Breast epithelium (tissue), 4 donors: ENCODE data around the gene TLE7. TPM values are rescaled to one million over a fixed set of nuclear protein-coding genes. Genes with fewer than 3 reads are reported as not detected.

Experiments used
- DNase-seq, 2 donors: peaks; one replicate each; pipeline ENCODE4 v3.0.0-alpha.2; 2019; ENCODE audit warnings: low spot score in 2 of 2
- H3K27ac ChIP-seq, 2 donors: fragments of 200-600 bp; sonication (generic) in 1 of 2; one replicate each; pipeline ENCODE4 v1.5.1; 2016 to 2019; ENCODE audit warnings: mild to moderate bottlenecking in 1 of 2
- H3K27me3 ChIP-seq, 2 donors: fragments of 200-600 bp; sonication (generic) in 1 of 2; one replicate each; pipeline versions ENCODE4 v1.5.1 to v1.6.0; 2017 to 2019; ENCODE audit warnings: control low read depth in 1 of 2, mild to moderate bottlenecking in 1 of 2
- H3K36me3 ChIP-seq: fragments of 200-600 bp; one replicate; pipeline ENCODE4 v1.5.1; 2019
- H3K4me1 ChIP-seq, 2 donors: fragments of 200-600 bp; sonication (generic); one replicate each; pipeline ENCODE4 v1.5.1; 2016 to 2019; ENCODE audit warnings: control low read depth in 1 of 2
- H3K4me3 ChIP-seq, 3 donors: fragments of 200-600 bp; sonication (generic); 1 replicate in 2 of 3; 2 replicates in 1 of 3; pipeline ENCODE4 v1.5.1; 2016 to 2019; ENCODE audit warnings: mild to moderate bottlenecking in 3 of 3, moderate library complexity in 2 of 3
- H3K9me3 ChIP-seq, 2 donors: fragments of 200-600 bp; sonication (generic) in 1 of 2; one replicate each; pipeline ENCODE4 v1.5.1; 2016 to 2019; ENCODE audit warnings: control low read depth in 1 of 2
- CTCF ChIP-seq, 3 donors: fragments of 450-650 bp; IDR thresholded peaks; one replicate each; pipeline ENCODE4 v1.5.1; 2016 to 2017; ENCODE audit warnings: antibody characterized with exemption in 3 of 3, mild to moderate bottlenecking in 3 of 3, moderate library complexity in 3 of 3
- POLR2A ChIP-seq: fragments of 450-650 bp; IDR thresholded peaks from one replicate; pipeline ENCODE4 v1.6.1; 2016; ENCODE audit warnings: antibody characterized with exemption, mild to moderate bottlenecking, moderate library complexity
- POLR2AphosphoS5 ChIP-seq, 3 donors: sonication (generic); formaldehyde crosslinking; IDR thresholded peaks; one replicate each; pipeline ENCODE4 v1.6.1; 2017; ENCODE audit warnings: antibody characterized with exemption in 3 of 3
- intact Hi-C: fragments of 100-400 bp; cut with DNase I; formaldehyde crosslinking; loops from one replicate; pipeline ENCODE4 v1.15.1; 2023; ENCODE audit warnings: low total_unique reads
- total RNA-seq, 3 donors: library from RNA; depleted of rRNA; stranded (reverse); fragments of >200 nt; gene quantifications; one replicate each; pipeline ENCODE4 v1.1.0, GENCODE V29; 2016

The TLE7 gene
- total RNA-seq, 3 donors from 2014 or later = not detected

GRCh38 chr16:71439523-71439922 is 2.3 kb downstream of the TLE7 start:
- no peak overlapping the region for H3K27ac ChIP-seq
- intact Hi-C loops = no loop called here
- DNase-seq = no peak
- H3K36me3 ChIP-seq = no peaks in the 10 kb centered on the region
- H3K4me1 ChIP-seq = no peaks in the 10 kb centered on the region
- TF ChIP-seq CTCF (IDR thresholded peaks at IDR 0.05) (no peak), POLR2A (no peak)
- peaks cover 0 to 38% of the 10 kb centered on the region in 2 donors for H3K27me3 ChIP-seq
- H3K4me3 ChIP-seq = no peak overlapping the region
- peaks cover 32 to 38% of the 10 kb centered on the region in 2 donors for H3K9me3 ChIP-seq

GRCh38 chr16:71436473-71436872 is 5.4 kb downstream of the TLE7 start:
- no peak for TF ChIP-seq POLR2AphosphoS5 (IDR thresholded peaks at IDR 0.05)
- no peak for TF ChIP-seq POLR2A
- no peak for TF ChIP-seq CTCF (IDR thresholded peaks at IDR 0.05)
- Histone ChIP-seq H3K4me3 (no peak overlapping the region), H3K9me3 (peaks cover 2 to 8% of the 10 kb centered on the region in 2 donors), H3K27me3 (peaks cover 0 to 34% of the 10 kb centered on the region in 2 donors), H3K4me1 (no peaks in the 10 kb centered on the region), H3K27ac (no peak overlapping the region), H3K36me3 (no peaks in the 10 kb centered on the region)
- intact Hi-C loops = no loop called here
- DNase-seq = no peak

GRCh38 chr16:71432906-71433305 is 8.9 kb downstream of the TLE7 start:
- H3K36me3 ChIP-seq = no peaks in the 10 kb centered on the region
- H3K4me3 ChIP-seq = no peak overlapping the region
- TF ChIP-seq POLR2AphosphoS5 (IDR thresholded peaks at IDR 0.05) (no peak), POLR2A (no peak), CTCF (IDR thresholded peaks at IDR 0.05) (no peak)
- H3K9me3 ChIP-seq = peaks cover 0 to 8% of the 10 kb centered on the region in 2 donors
- H3K27me3 ChIP-seq = peaks cover 0 to 25% of the 10 kb centered on the region in 2 donors
- intact Hi-C loops = no loop called here
- no peak for DNase-seq
- no peak overlapping the region for H3K27ac ChIP-seq
- H3K4me1 ChIP-seq = no peaks in the 10 kb centered on the region

GRCh38 chr16:71431991-71432390 is 9.9 kb downstream of the TLE7 start:
- no peak for DNase-seq
- H3K27ac ChIP-seq = no peak overlapping the region
- no peak overlapping the region for H3K4me3 ChIP-seq
- H3K9me3 ChIP-seq = peaks cover 0 to 8% of the 10 kb centered on the region in 2 donors
- TF ChIP-seq POLR2AphosphoS5 (IDR thresholded peaks at IDR 0.05) (no peak), CTCF (IDR thresholded peaks at IDR 0.05) (no peak), POLR2A (no peak)
- intact Hi-C loops = no loop called here
- no peaks in the 10 kb centered on the region for H3K4me1 ChIP-seq
- H3K36me3 ChIP-seq = no peaks in the 10 kb centered on the region
- peaks cover 0 to 19% of the 10 kb centered on the region in 2 donors for H3K27me3 ChIP-seq

GRCh38 chr16:71431176-71431575 is 10.7 kb downstream of the TLE7 start:
- Histone ChIP-seq H3K9me3 (peaks cover 0 to 8% of the 10 kb centered on the region in 2 donors), H3K36me3 (no peaks in the 10 kb centered on the region), H3K4me1 (no peaks in the 10 kb centered on the region), H3K4me3 (no peak overlapping the region), H3K27ac (no peak overlapping the region), H3K27me3 (peaks cover 0 to 21% of the 10 kb centered on the region in 2 donors)
- intact Hi-C loops = no loop called here
- TF ChIP-seq CTCF (IDR thresholded peaks at IDR 0.05) = no peak
- no peak for TF ChIP-seq POLR2AphosphoS5 (IDR thresholded peaks at IDR 0.05)
- TF ChIP-seq POLR2A = no peak
- DNase-seq = no peak
